GM18907 (cell line): Measurements from ENCODE around the gene SLC15A5.

Experiments
- ATAC-seq: cut with Tn5 transposase; IDR thresholded peaks from one replicate; pipeline ENCODE4 v1.9.1; 2021; ENCODE audit warnings: mild to moderate bottlenecking, moderate library complexity; ENCODE audit not compliant: unreplicated experiment

Gene SLC15A5

DNA sequence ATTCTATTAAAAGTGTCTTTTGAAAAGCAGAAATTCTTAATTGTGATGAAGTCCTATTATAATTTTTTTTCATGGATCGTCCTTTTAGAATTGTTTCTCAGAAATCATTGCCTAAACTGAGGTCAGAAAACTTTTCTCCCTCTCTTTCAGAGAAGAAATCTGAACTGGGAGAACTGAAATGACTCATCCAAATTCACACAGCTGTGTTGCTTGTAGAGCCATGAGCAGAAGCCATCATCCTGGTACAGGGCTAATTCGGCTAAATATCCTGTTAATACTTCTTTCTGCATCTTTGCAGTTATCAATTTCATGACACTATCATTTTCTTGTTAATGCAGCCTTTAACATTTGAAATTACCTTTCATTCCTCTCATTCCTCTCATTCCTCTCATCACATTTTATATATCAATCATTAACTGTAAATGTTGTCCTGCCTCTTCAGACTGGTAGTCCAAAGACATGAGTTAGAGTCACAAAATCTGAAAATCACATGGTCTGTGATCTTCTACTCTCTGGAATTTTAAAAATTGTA lies 15.5 kb downstream of the SLC15A5 start:
- no peak for ATAC-seq

DNA sequence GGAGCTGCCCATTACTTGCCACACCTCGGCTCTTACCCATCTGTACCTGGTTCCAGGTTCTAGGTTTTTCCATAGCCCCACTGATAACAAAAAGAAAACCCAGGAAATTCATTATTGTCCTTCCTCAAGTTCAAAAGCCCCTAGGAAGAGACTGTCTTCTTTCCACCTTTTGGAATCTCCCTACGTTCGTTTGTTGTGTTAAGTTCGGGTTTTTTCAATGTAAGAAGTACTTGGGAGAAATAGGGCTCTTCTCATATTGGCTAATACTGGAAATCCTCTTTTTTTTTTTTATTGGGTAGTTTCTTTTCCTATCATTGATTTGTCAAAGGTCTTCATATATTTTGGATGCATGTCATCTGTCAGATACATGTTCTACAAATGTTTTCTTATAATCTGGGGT lies 17.3 kb downstream of the SLC15A5 start:
- ATAC-seq: no peak

DNA sequence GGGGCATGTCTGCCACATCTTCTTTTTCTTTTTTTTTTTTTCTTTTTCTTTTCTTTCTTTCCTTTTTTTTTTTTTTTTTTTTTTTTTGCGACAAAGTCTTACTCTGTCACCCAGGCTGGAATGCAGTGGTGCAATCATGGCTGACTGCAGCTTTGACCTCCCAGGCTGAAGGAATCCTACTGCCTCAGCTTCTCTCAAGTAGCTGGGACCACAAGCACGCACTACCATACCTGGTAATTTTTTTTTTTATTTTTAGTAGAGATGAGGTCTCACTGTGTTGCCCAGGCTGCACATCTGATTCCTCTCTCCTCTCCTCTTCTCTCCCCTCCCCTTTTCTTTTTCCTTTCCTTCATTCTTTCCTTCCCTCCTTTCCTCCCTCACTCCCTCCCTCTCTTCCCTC lies 18.5 kb downstream of the SLC15A5 start:
- ATAC-seq: no peak

DNA sequence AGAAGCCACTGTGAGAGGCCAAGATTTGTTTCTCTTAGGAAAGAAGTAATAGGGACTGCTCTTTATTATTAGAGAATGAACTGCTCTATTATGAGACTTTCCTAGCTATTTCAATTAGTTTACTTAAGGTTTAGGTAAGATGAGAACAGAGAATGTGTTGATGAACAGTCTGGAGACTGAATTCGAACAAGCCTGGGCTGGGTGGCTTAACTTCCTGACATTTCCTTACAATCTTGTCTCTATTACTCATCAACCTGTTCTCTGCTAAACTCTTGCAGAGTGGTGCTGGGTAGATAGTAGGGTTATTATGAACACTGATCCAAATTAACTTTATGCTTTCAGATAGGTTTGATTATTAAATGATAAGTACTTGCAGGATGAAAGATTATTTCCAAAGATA lies 31.2 kb downstream of the SLC15A5 start:
- no peak for ATAC-seq

DNA sequence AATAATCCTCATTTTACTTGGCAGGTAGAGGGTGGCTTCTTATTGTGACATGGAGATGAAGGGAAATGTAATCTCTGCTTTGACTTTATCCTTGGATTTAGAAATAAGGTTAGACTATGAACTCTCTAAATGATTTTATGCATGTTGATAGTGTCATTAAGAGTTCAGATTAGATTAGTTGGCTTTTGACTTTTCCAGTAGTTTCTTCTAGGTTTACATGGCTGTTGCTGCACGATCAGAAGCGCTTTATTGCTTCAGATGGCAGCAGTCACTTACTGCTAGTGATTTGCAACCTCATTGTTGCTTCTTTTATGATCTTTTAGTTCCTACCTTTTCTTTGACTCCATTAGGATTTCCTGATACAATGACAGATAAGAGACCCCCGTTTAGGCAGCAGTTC lies 32.3 kb downstream of the SLC15A5 start:
- no peak for ATAC-seq

DNA sequence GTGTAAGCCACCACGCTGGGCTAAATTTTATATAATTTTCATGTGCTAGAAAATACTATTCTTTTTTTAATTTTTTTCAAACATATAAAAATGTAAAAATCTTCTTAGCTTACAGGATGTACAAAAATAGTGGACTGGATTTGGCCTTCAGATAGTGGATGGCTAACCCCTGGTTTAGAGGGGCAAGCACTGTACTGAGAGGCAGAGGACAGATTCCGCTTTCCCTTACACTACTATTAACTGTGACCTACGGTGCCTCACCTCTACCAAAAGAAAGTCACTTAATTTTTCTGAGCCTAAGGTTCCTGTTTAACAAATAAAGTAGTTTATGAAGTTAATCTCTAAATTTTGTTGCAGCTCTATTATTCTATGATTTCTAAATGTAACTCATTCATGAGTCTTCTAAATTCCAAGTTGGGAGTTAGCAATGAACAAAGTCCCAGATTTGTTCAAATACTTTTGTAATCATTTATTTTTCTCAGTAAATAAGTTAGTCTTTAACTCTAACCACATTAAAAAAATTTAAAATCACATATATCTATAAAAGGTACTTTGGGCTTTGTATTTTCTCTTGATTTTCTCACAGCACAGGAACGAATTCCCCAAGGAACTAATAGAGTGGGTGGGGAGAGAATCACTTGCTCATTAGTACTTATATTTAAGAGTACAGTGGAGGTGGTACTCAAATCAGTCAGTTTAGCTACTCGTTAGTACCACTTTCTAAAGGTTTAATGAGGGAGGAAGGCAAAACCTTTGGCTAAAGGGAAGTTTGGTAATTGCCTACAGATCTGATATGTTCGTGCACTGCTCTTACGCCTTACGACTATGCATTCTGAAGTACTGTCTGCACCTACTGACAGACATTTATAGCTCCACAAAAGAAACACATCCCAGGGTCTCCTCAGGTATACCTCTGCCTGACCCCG lies 33.7 kb downstream of the SLC15A5 start:
- no peak for ATAC-seq

DNA sequence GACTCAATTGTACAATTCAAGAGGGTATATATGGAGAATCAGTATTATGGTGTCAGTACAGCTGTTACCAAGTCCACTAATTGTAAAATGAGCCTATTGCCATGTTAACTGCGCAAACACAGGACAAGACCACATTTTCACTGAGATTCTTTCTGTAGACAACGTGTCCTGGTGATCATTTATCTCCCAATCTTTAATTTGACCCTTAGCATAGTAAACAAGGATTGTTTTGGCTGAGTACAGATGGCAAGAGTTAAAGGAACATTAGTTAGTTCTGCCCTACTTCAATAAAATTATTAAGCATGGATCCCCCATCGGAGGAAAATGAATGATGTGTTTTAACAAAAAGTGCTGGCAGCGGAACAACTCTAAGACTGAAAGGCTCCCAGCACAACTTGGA lies 36.1 kb downstream of the SLC15A5 start:
- ATAC-seq: no peak

DNA sequence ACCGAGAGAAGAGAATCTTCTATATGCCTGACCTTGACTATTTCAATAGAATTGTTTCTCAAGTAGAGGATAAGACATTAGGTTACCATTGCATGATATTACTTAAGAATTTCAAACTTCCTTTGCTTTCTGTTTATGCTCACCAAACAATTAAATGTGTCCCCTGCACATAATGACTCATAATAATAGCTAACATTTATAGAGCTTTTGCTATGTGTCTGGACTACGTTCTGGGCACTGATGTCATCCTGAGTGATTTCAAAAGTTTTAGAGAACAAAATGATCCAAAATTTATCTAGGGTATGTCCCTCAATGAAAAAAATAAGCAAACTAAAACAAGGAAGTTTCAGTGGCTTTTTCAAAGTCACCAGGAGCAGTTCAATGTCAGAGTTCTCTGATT lies 38.8 kb downstream of the SLC15A5 start:
- ATAC-seq: no peak

DNA sequence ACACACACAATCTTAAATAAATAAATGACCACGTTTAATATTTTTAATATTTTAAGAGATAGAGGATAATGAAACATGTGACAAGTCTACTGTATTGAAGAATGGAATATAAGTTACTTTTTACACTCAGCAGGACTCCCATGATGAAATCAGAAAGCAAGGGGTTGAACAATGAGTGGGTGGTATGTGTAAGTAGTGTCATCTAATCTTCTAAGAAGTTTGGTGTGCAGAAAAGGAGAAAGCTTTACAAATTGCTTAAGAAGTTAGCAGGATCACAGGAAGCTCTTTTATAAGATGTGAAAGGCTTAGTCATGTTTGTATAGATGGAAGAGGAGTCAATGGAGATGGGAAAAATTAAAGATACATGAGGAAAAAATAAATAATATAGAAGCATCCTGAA lies 47.8 kb downstream of the SLC15A5 start:
- ATAC-seq: no peak

DNA sequence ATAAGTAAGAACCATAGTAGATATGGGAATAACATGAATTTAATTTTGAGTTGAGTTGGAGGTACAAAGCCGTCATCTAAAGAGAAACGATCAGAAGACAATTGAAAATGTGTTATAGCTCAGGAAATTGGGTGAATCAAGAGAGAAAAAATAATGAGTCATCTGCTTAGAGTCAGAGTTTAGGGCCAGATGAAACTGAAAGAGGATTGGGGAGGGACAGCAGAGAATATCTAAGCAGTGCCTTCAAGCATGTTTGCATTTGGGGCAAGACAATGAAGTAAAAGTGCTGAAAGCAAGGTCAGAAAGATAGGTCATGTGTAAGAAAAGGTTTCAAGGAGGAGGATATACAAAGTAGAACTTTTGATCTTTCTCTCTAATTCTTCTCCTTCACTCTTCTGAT lies 49.4 kb downstream of the SLC15A5 start:
- no peak for ATAC-seq

DNA sequence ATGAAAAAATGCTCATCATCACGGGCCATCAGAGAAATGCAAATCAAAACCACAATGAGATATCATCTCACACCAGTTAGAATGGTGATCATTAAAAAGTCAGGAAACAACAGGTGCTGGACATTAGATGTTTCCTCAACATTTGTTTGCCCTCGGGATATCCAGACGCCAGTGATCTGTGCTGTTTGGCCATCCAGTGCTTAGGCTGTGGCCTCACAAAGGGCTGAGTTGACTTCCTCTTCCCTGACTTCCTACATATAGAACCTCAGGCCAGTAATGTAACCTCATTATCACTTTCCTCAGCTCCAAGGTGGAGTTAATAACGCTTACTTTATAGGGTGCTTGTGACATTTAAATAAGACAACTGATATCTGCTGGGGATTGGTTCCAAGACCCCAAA lies 51.8 kb downstream of the SLC15A5 start:
- ATAC-seq: no peak

DNA sequence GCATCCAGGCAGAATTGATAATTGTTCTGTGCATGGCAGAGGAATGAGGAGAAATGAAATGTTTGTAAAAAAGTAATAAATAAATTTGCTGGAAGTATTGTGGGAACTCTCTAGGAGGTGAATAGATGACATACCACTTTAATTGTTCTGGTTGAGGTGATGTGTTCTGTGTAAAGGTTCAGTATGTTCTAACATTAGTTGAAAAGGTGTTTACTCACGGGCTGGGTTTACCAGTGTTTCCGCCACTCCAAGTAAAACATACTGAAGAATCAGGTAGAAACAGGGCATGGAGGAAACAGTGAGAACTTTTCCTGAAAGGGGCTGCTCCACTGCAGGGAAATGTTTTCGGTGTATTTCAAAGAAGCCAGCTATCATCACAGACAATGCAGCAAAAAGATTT lies 53.3 kb downstream of the SLC15A5 start:
- ATAC-seq: no peak

DNA sequence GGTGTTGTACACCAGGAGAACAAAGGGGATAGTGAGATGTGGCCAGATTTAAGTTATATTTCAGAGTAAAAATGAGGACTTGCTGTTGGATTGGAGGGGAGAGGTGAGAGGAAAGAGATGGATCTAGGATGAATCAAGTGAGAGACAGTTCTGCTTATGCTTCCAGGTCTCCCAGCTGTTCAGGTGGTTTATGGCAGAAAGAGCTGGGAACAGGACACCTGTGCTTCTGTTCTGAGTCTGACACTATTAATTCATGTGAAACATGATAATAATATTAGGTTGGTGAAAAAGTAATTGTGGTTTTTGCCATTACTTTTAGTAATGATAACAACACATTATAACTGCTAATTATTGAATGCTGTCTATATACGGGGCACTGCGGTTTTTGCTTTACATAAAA lies 55.7 kb downstream of the SLC15A5 start:
- ATAC-seq: no peak

DNA sequence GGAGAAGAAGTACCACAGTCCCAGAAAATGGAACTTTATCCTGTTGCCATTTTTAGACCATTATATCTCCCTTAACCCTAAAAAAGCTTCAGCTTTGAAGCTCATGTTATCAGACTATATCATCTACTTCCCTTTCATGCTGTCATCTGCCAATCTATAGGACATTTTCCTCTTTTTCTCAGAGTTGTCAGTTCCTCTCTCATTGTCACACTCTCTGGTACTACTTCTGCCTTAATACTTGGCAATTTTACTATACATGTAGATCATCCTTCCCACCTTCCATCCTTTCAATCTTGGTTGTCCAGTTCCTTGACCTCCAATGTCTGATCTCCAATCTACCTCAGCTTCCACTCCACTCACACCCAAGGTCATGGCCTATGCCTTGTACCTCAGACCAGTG lies 57.4 kb downstream of the SLC15A5 start:
- no peak for ATAC-seq

DNA sequence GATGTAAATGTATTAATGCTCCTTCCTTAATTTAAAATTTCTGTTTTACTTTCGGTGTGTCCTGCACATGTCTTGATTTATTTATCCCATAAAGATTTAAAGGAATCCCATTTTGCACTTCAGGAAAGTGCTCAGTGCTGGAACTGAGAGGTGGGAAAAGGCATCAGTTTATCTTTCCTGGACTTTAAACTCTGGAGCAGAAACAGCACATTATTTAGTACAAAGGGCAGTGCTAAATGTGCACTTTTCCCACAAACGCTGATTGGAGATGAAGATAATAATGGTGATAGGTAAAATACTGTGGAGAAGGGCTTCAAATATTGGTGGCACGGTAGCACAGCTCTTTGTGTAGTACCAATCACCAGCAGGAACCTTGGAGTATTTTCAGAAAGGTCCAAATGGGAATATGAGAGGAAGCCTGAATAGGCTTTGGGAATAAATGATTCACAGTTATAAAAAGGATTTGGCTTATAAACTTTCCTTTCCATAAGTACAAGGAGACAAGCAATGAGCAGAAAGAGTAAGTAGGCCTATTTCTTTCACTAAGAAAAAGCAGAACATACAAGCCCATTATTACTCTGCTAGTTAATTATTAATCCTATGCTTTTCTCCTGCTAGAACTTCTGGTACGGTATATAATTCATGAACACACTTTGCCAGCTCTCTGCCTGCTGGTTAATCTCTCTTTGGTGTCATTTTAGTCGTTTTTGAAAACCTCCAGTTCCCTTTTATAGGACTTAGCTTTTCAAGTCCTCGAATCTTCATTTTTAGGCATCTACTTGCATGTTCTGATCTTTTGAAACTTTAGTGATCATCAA lies 58.3 kb downstream of the SLC15A5 start:
- ATAC-seq: no peak

DNA sequence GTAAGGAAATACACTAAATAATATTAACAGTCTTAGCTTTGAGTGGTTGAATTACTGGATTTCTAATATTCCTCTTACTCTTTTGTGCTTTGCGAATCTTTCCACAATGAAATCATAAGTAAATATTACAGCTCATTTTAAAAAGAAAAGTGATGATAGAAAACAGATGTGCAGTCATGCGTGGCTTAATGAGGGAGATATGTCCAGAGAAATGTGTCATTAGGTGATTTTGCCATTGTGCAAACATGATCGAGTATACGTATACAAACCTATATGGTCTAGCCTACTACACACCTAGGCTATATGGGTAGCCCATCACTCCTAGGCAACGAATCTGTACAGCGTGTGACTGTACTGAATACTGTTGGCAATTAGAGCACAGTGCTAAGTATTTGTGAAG lies 59.3 kb downstream of the SLC15A5 start:
- ATAC-seq: no peak

DNA sequence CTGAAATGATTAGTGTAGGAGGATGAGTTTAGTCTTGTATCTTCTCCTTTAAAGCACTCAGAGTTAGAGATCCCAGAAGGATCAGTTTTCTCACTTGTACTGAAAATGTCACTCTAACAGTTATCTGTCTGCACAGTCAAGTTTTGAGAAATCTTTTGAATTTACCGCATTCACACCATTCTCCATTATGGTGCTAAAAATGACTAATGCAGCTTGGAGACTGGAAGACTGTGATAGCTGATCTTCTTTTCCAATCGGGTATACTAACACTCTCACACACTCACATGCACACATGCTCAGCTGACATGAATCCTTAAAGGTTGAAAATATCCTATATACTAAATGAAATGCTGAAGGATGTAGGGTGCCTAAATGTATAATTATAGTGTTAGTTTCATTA lies 65.8 kb downstream of the SLC15A5 start:
- ATAC-seq: no peak

DNA sequence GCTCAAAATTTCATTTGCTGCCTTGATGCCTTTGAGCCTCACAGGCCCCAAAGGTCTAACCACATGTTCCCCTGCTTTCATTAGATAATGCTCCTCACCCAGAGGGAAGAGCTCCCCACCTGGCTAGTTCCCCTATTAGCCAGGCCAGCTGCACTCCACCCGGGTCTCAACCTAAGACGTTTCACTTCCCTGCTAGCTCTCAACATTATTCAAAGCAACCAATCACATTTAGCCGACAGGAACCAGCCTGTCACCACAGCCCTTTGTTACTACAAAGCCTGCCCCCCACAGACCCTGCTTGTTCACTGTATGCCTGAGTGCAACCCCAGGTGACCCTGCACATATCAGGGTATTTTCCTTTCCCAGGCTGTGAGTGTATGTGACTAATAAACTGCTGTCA lies 78.6 kb downstream of the SLC15A5 start:
- ATAC-seq: peak; percentile 99

DNA sequence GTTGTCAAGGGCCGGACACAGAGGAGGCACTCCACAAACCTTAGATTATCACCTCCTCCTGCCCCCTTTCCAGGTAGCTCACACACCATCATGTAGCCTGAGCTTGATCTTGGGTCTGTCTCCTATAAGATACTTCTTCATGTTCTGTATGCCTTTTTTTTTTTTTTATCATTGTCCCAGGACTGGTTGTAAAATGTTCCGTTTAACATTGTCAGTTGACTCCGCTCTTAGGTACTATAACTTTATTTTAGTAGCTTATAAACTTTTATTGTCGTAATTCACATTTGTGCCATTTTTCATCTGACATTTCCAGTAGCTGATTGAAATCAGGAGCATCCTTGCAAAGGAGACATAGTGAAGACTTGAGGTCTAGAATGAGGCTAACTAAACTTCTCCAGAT lies 79.9 kb downstream of the SLC15A5 start:
- ATAC-seq: no peak

DNA sequence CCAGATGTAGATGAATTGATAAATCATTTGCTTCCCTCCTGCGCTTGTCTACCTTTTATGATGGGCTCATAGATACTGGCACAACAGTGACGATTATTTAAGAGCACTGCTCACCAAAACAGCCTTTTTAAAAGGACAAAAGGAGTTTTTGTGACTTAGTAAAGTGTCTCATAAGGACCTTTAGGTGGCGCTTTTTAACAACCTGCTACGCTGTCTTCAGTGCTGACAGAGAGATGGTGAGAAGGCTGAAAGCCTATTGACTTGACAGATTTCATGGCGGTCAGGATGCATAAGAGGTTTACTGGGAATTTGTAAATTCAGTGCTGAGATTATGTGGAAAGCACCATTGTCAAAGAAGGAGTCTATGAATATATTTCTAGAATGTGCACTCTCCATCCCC lies 87.6 kb downstream of the SLC15A5 start:
- no peak for ATAC-seq

DNA sequence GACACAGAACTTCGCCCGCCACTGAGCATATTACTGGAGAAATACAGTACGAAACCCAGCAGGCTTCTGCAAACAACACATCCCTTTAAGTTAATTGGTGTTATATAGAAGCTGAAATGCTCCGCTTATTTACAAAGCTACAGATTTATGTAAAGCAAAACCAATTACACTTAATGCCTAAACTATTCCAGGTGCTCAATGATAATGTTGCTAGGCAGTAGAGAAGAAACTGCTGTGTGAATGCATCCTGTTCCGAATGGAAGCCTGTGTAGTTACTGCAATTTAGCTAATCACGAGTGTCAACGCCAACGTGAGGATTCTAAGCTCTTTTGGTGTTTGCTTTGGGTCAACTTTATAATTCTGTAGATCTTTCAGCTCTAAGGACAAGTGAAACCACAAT lies 89.8 kb downstream of the SLC15A5 start:
- no peak for ATAC-seq

DNA sequence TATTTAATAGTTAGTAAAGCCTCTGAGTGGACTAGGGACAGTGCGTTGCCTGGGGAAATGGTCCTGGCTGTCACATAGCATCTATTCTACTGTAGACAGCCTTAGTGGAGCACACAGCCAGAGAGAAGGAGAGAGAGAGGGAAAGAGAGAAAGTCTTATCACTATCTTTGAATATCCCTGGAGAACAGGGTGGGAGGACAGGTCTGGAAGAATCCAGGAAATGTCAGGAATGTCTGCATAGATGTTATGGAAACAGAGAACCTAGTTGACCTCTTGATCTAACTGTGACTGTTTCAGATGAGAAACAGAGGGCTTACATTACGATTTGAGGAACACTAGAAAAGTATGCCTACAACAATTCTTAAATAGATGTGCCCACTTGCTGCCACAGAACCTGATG lies 92.8 kb downstream of the SLC15A5 start:
- no peak for ATAC-seq
